AG09309 (cell line): ENCODE data around the gene PTPN1.
A peak's percentile ranks its signal among the peaks of the same experiment; 100 is the strongest.
"Not testable (repeated sequence)": the region's sequence is repeated elsewhere in the genome, so short reads cannot be mapped to it uniquely, and the experiment has no call there.

ENCODE experiments used
- DNase-seq: peaks from one replicate; pipeline ENCODE4 v3.0.0-alpha.2; 2010; ENCODE audit warnings: low read depth
- H3K4me3 ChIP-seq: 2 replicates; pipeline ENCODE4 v1.5.1; 2011; ENCODE audit warnings: mild to moderate bottlenecking, low read depth, low read length, moderate library complexity; ENCODE audit not compliant: control insufficient read depth
- CTCF ChIP-seq: IDR thresholded peaks from 2 replicates; pipeline ENCODE4 v1.5.1; 2011; ENCODE audit warnings: mild to moderate bottlenecking, low read depth, low read length, inconsistent platforms; ENCODE audit not compliant: insufficient read depth, control insufficient read depth; ENCODE audit errors: missing control alignments

PTPN1 gene

GRCh38 chr20:50538276-50538675 lies 28.1 kb downstream of the PTPN1 start:
- no peak for TF ChIP-seq CTCF
- no peak for DNase-seq
- H3K4me3 ChIP-seq = no peak overlapping the region

GRCh38 chr20:50539798-50540197 lies 29.6 kb downstream of the PTPN1 start:
- DNase-seq, H3K4me3 ChIP-seq: not testable (repeated sequence)

- DNase-seq = no peak
- peak; percentile 5 for TF ChIP-seq CTCF
- H3K4me3 ChIP-seq = no peak overlapping the region
Measured at GRCh38 chr20:50540620-50541605, 30.7 kb downstream of the PTPN1 start.

- no peak for TF ChIP-seq CTCF
- no peak overlapping the region for H3K4me3 ChIP-seq
- DNase-seq = no peak
Measured at GRCh38 chr20:50541606-50542041, 31.4 kb downstream of the PTPN1 start.

- no peak overlapping the region for H3K4me3 ChIP-seq
- no peak for TF ChIP-seq CTCF
- DNase-seq = no peak
Measured at GRCh38 chr20:50543326-50543725, 33.1 kb downstream of the PTPN1 start.

- no peak for TF ChIP-seq CTCF
- DNase-seq = no peak
Measured at GRCh38 chr20:50545126-50545525, 34.9 kb downstream of the PTPN1 start.

GRCh38 chr20:50546729-50547314 lies 36.6 kb downstream of the PTPN1 start:
- no peak for DNase-seq
- H3K4me3 ChIP-seq = no peak overlapping the region
- TF ChIP-seq CTCF = no peak

More at GRCh38 chr20:50545126-50545525, 34.9 kb downstream of the PTPN1 start:
- no peak overlapping the region for H3K4me3 ChIP-seq
